H1 (cell line): ENCODE results near the gene TLX1. TPM values are rescaled to one million over a fixed set of nuclear protein-coding genes. Genes with fewer than 3 reads are reported as not detected.

Source experiments
- CTCF ChIA-PET: fragments of 300-600 bp; sonication (Branson Sonifier 250); formaldehyde crosslinking; loops from one replicate; lab custom pipeline; 2021; ENCODE audit not compliant: partially characterized antibody; lab: Charles Lee
- POLR2A ChIA-PET: fragments of 300-600 bp; sonication (Branson Sonifier 250); formaldehyde crosslinking; loops from one replicate; lab custom pipeline; 2021; ENCODE audit warnings: inconsistent platforms; ENCODE audit not compliant: partially characterized antibody; lab: Charles Lee
- DNase-seq, 2 experiments: peaks; one replicate each; pipeline versions ENCODE4 v3.0.0 to v3.0.0-alpha.2; 2010 to 2022; ENCODE audit warnings: low spot score in 2 of 2, low read depth in 1 of 2, mixed read lengths in 1 of 2
- FAIRE-seq: peaks from 2 replicates; lab custom pipeline; 2011; peaks lifted over from hg19 to GRCh38; lab: Jason Lieb, UNC
- H2AFZ ChIP-seq: 2 replicates; pipeline ENCODE4 v1.8.1; 2012; ENCODE audit warnings: low read length, inconsistent platforms
- H2AK5ac ChIP-seq: 2 replicates; pipeline ENCODE4 v1.6.1; 2013; ENCODE audit warnings: low read depth, low read length
- H2BK120ac ChIP-seq: replicated peaks from 2 replicates; pipeline ENCODE3; 2013; ENCODE audit warnings: low read depth, low read length, inconsistent platforms
- H2BK12ac ChIP-seq: 2 replicates; pipeline ENCODE4 v1.6.1; 2013; ENCODE audit warnings: low read depth, low read length
- H2BK15ac ChIP-seq: 2 replicates; pipeline ENCODE4 v1.6.1; 2013; ENCODE audit warnings: low read length
- H2BK20ac ChIP-seq: 2 replicates; pipeline ENCODE4 v1.6.1; 2013; ENCODE audit warnings: low read length
- H2BK5ac ChIP-seq: 2 replicates; pipeline ENCODE4 v1.6.1; 2013; ENCODE audit warnings: low read depth, low read length
- H3K14ac ChIP-seq: 2 replicates; pipeline ENCODE4 v1.6.1; 2013; ENCODE audit warnings: inconsistent platforms; ENCODE audit not compliant: insufficient read length
- H3K18ac ChIP-seq: 2 replicates; pipeline ENCODE4 v1.6.1; 2013; ENCODE audit warnings: low read length; ENCODE audit errors: extremely low read depth
- H3K23ac ChIP-seq: 2 replicates; pipeline ENCODE4 v1.6.1; 2013; ENCODE audit warnings: inconsistent platforms; ENCODE audit not compliant: insufficient read length
- H3K23me2 ChIP-seq: 2 replicates; pipeline ENCODE4 v1.6.1; 2013; ENCODE audit warnings: low read depth, low read length
- H3K27ac ChIP-seq: 2 replicates; pipeline ENCODE4 v1.6.1; 2011; ENCODE audit warnings: low read depth, low read length, inconsistent platforms
- H3K27me3 ChIP-seq, 4 experiments: replicated peaks in 1 of 4; 1 replicate in 1 of 4; 2 replicates in 3 of 4; pipeline versions ENCODE4 v1.6.1 to v1.8.1; 2011 to 2013; ENCODE audit warnings: low read length in 3 of 4, mild to moderate bottlenecking in 3 of 4, inconsistent platforms in 2 of 4, mixed read lengths in 2 of 4, moderate library complexity in 1 of 4; ENCODE audit not compliant: control insufficient read depth in 3 of 4, insufficient read depth in 3 of 4; ENCODE audit errors: extremely low read depth in 1 of 4
- H3K36me3 ChIP-seq, 4 experiments: 2 replicates each; pipeline versions ENCODE4 v1.6.1 to v1.8.1; 2011 to 2013; ENCODE audit warnings: mild to moderate bottlenecking in 4 of 4, low read length in 3 of 4, moderate library complexity in 2 of 4, control low read depth in 1 of 4, inconsistent platforms in 1 of 4; ENCODE audit not compliant: insufficient read depth in 4 of 4, control insufficient read depth in 2 of 4
- H3K4ac ChIP-seq: replicated peaks from 2 replicates; pipeline ENCODE3; 2013; ENCODE audit warnings: low read length, low read depth, mixed read lengths, inconsistent platforms; ENCODE audit not compliant: insufficient read length
- H3K4me1 ChIP-seq, 4 experiments: replicated peaks in 1 of 4; 1 replicate in 1 of 4; 2 replicates in 3 of 4; pipeline versions ENCODE4 v1.6.1 to v1.8.1; 2011 to 2013; ENCODE audit warnings: low read length in 3 of 4, inconsistent platforms in 2 of 4, mixed read lengths in 1 of 4; ENCODE audit not compliant: insufficient read depth in 4 of 4, control insufficient read depth in 3 of 4
- H3K4me2 ChIP-seq, 2 experiments: 2 replicates each; pipeline versions ENCODE4 v1.6.1 to v1.8.1; 2011 to 2013; ENCODE audit warnings: low read depth in 2 of 2, low read length in 2 of 2, control low read depth in 1 of 2, inconsistent platforms in 1 of 2, mild to moderate bottlenecking in 1 of 2; ENCODE audit not compliant: insufficient read depth in 1 of 2
- H3K4me3 ChIP-seq, 4 experiments: fragments of 200-600, 300-600 bp in 1 of 4; sonication (generic), shearing (Covaris generic), sonication (Bioruptor Twin) in 1 of 4; 2 replicates each; pipeline versions ENCODE4 v1.5.1 to v1.8.1; 2011 to 2016; ENCODE audit warnings: low read length in 4 of 4, low read depth in 3 of 4, control low read depth in 2 of 4, inconsistent platforms in 2 of 4, mild to moderate bottlenecking in 2 of 4, mixed read lengths in 1 of 4, moderate library complexity in 1 of 4; ENCODE audit not compliant: insufficient read depth in 2 of 4; ENCODE audit errors: extremely low read depth in 1 of 4
- H3K56ac ChIP-seq: replicated peaks from 2 replicates; pipeline ENCODE3; 2013; ENCODE audit warnings: low read depth, mild to moderate bottlenecking, mixed read lengths, low read length, inconsistent platforms; ENCODE audit not compliant: insufficient read length
- H3K79me1 ChIP-seq: 2 replicates; pipeline ENCODE4 v1.6.1; 2013; ENCODE audit warnings: low read depth, low read length, control low read depth
- H3K79me2 ChIP-seq, 2 experiments: 2 replicates each; pipeline versions ENCODE4 v1.6.1 to v1.8.1; 2012 to 2013; ENCODE audit warnings: low read length in 2 of 2, mild to moderate bottlenecking in 2 of 2, inconsistent platforms in 1 of 2; ENCODE audit not compliant: insufficient read depth in 2 of 2, control insufficient read depth in 1 of 2
- H3K9ac ChIP-seq, 4 experiments: replicated peaks in 1 of 4; 1 replicate in 1 of 4; 2 replicates in 3 of 4; pipeline versions ENCODE4 v1.6.1 to v1.8.1; 2011 to 2013; ENCODE audit warnings: low read depth in 3 of 4, low read length in 3 of 4, control low read depth in 2 of 4, mild to moderate bottlenecking in 2 of 4, moderate library complexity in 2 of 4, inconsistent platforms in 1 of 4; ENCODE audit errors: extremely low read depth in 1 of 4
- H3K9me3 ChIP-seq, 2 experiments: 2 replicates each; pipeline versions ENCODE4 v1.6.1 to v1.8.1; 2012 to 2013; ENCODE audit warnings: mild to moderate bottlenecking in 2 of 2, moderate library complexity in 2 of 2, control low read depth in 1 of 2, inconsistent platforms in 1 of 2, low read depth in 1 of 2, low read length in 1 of 2, mixed read lengths in 1 of 2; ENCODE audit not compliant: insufficient read depth in 2 of 2
- H4K20me1 ChIP-seq, 2 experiments: replicated peaks in 1 of 2; 2 replicates each; pipeline versions ENCODE3 to v1.8.1; 2011 to 2013; ENCODE audit warnings: inconsistent platforms in 2 of 2, low read length in 2 of 2, mild to moderate bottlenecking in 1 of 2; ENCODE audit not compliant: insufficient read depth in 2 of 2, control insufficient read depth in 1 of 2
- H4K5ac ChIP-seq: 2 replicates; pipeline ENCODE4 v1.6.1; 2013; ENCODE audit warnings: low read length, low read depth, mixed read lengths, inconsistent platforms; ENCODE audit not compliant: insufficient read length
- H4K8ac ChIP-seq: 2 replicates; pipeline ENCODE4 v1.8.0; 2013; ENCODE audit warnings: mild to moderate bottlenecking, moderate library complexity, low read length, inconsistent platforms; ENCODE audit not compliant: insufficient read depth; ENCODE audit errors: extremely low read depth
- H4K91ac ChIP-seq: replicated peaks from 2 replicates; pipeline ENCODE3; 2013; ENCODE audit warnings: low read length, mixed read lengths, inconsistent platforms; ENCODE audit not compliant: insufficient read length
- SIN3A ChIP-seq, 2 experiments: IDR thresholded peaks in 1 of 2; conservative IDR thresholded peaks in 1 of 2; 2 replicates each; pipeline ENCODE4 v1.6.1; 2011 to 2012; ENCODE audit warnings: low read length in 2 of 2, improper control_type of control experiment in 1 of 2, low read depth in 1 of 2, mild to moderate bottlenecking in 1 of 2
- WGBS, 2 experiments: shearing (Covaris generic) in 1 of 2; methylation state at CpG; one replicate each; pipeline versions ENCODE4 v1.1.6 to v1.1.7; 2013 to 2015; ENCODE audit warnings: low lambda C conversion rate in 2 of 2, mixed read lengths in 2 of 2, inconsistent platforms in 1 of 2, low coverage in 1 of 2, missing lambda C conversion rate in 1 of 2; ENCODE audit not compliant: insufficient replicate concordance in 2 of 2, insufficient coverage in 1 of 2, insufficient read length in 1 of 2; ENCODE audit errors: extremely low coverage in 1 of 2, missing lambda C conversion rate in 1 of 2; 5-methylcytosine and 5-hydroxymethylcytosine counted together
- polyA plus RNA-seq, 7 experiments: library from polyadenylated mRNA; depleted of rRNA in 3 of 7; stranded (reverse) in 5 of 7; unstranded in 2 of 7; fragments of >200 nt in 5 of 7; fragments of 200-250 nt in 2 of 7; gene quantifications; 1 replicate in 5 of 7; 2 replicates in 1 of 7; 4 replicates in 1 of 7; pipeline versions ENCODE4 v1.2.1 to v1.2.3, GENCODE V29; 2011 to 2013; ENCODE audit warnings: missing spikeins in 2 of 7, mixed read lengths in 2 of 7
- total RNA-seq: library from RNA; stranded (reverse); fragmentation: NEBNext Ultra II Directional; extraction: Animal tissue kit (Norgen Biotek cat#: 25700); gene quantifications from 2 replicates; pipeline ENCODE4 v1.2.1, GENCODE V29; 2021

TLX1 gene
- total and polyA plus RNA-seq, 2 of the 8 experiments (the other 6 are each of a cell fraction or from before 2014, with no cell fraction given): not detected

DNA sequence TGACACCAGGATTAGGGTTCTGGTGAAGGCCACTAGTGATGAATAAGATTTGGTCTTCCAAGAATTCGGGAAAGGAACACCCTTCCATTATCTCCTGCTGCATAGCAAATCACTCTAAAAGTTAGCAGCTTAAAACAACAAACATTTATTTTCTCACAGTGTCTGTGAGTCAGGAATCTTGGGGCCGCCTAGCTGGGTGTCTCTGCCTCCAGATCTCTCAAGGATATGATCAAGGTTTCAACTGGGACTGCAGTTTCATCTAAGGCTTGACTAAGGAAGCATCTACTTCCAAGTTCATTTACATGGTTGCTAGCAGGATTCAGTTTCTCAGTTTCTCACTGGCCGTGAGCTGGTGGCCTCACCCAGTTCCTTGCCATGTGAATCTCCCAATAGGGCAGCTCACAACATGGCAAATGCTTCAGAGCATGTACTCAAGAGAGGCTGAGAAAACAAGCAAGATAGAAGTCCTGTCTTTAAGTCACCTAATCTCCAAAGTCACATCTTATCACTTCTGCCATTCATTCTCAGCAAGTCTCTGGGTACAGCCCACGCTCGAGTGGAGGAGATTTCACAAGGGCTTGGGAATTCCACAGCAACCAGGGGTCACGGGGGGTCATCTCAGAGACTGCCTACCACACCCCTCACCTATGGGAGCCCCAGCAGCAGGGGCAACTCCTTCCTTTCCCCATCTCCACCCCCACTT lies 26.8 kb downstream of the TLX1 start:
- H4K20me1 ChIP-seq: no peaks in the 10 kb centered on the region
- 0 out of 7 replicates have a peak, but pooled peaks cover 0 to 7% (median 0%) of the 10 kb centered on the region in 4 experiments for H3K4me1 ChIP-seq
- no peaks in the 10 kb centered on the region for H3K36me3 ChIP-seq
- FAIRE-seq: no peak
- ChIA-PET POLR2A (no interaction called here), CTCF (interaction anchor here (1.1 to 5.9 kb wide), 7 partner anchors 10 to 621 kb away, joined by 3 to 39 read pairs (median 3); no protein-coding TSS in a partner anchor)
- H3K27ac ChIP-seq: no peak overlapping the region
- H3K4me2 ChIP-seq: no peak overlapping the region
- H2BK12ac ChIP-seq: no peak overlapping the region
- no peak overlapping the region for H3K23ac ChIP-seq
- no peak overlapping the region for H4K5ac ChIP-seq
- H2AFZ ChIP-seq: no peak overlapping the region
- no peak overlapping the region for H2AK5ac ChIP-seq
- no peak overlapping the region for H3K56ac ChIP-seq
- H3K4ac ChIP-seq: no peak overlapping the region
- H2BK15ac ChIP-seq: no peak overlapping the region
- H3K27me3 ChIP-seq: peaks cover 2 to 14% (median 11%) of the 10 kb centered on the region in 4 experiments; a peak in 6 of 7 replicates
- no peaks in the 10 kb centered on the region for H3K79me2 ChIP-seq
- no peak overlapping the region for H2BK20ac ChIP-seq
- H3K23me2 ChIP-seq: no peaks in the 10 kb centered on the region
- WGBS, 2 experiments: 82% methylated on average over 6 of the region's 6 CpGs; no CpG with 5 or more reads in 1 of the 2 experiments
- H2BK120ac ChIP-seq: no peak overlapping the region
- H2BK5ac ChIP-seq: no peak overlapping the region
- H4K8ac ChIP-seq: no peak overlapping the region
- no peak overlapping the region for H3K9ac ChIP-seq
- H3K9me3 ChIP-seq: 0 out of 4 replicates have a peak, but pooled peaks cover 0 to 2% of the 10 kb centered on the region in 2 experiments
- H3K79me1 ChIP-seq: no peaks in the 10 kb centered on the region
- no peak overlapping the region for H3K4me3 ChIP-seq
- no peak for DNase-seq
- no peak overlapping the region for H4K91ac ChIP-seq
- H3K14ac ChIP-seq: no peak overlapping the region
- TF ChIP-seq SIN3A (conservative IDR thresholded peaks at IDR 0.05 in 1 of 2, IDR thresholded peaks at IDR 0.05 in 1 of 2; ENCODE audit: low read depth in 1 of 2, low read length in 2 of 2): no peak
- H3K18ac ChIP-seq: no peak overlapping the region
